ENCODE data around the gene LAD1. TPM values are rescaled to one million over a fixed set of nuclear protein-coding genes. Genes with fewer than 3 reads are reported as not detected.

LAD1 gene
- polyA plus RNA-seq, 6 donors from 2014 or later = not detected

DNA sequence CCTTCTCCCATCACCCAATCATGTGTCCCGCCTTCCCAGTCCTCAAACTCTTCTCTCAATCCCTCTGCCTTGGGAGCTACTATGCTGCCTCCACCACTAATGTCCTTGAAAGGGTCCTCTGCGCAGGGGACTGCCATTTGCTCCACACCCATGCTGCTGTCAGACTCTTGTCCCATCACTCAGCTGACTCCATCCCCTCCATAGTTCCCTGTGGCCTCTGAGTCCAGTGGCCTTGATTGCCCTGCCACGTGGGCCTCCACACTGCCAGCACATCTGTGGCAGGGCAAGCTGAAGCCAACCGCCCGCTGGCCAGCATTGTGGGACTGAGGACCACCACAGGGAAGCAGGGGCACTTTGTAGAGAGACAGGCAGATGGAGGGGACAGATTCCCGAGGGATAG, 20.3 kb downstream of the LAD1 start:
- ATAC-seq (ENCODE audit: low read depth in 2 of 2) (no peak), DNase-seq (no peak)
- peak overlapping the region in 1 of 6 donors; percentile 13 for H3K27ac Mint-ChIP-seq
- no peaks in the 10 kb centered on the region for H3K36me3 Mint-ChIP-seq
- H3K4me1 Mint-ChIP-seq = no peaks in the 10 kb centered on the region
- peaks cover 2 to 31% (median 30%) of the 10 kb centered on the region in 3 donors for H3K27me3 Mint-ChIP-seq
- no peak overlapping the region for H3K4me3 Mint-ChIP-seq
- peaks cover 0 to 1% (median 0%) of the 10 kb centered on the region in 7 donors for H3K9me3 Mint-ChIP-seq

DNA sequence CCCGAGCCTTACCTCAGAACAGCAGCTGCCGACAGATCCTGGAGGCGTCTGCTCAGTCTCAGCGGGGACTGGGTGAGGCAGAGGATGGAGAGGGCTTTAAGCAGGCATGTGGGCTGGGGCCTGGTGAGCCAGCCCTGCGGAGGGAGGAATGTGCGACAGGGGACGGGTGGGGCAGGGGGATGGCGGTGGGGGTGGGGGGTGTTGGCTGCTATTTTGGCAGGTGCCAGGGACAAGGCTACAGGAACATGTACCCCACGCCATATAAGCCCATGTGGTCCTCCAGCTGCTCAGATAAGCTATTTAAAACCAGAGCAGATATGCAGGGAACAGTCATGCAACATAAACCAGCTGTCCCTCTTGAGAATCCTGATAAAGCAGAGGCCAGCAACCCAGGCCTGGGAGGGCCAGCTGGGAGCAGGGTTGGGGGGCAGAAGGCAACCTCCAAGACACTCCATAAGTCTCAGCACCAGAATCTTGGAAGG, 21.5 kb downstream of the LAD1 start, which contains the start of gene TNNT2:
TSS of gene TNNT2 (minus strand) at position 70 of the 482 bp plus-strand sequence. CDS start 4,426 bp downstream, outside the sequence.
- DNase-seq (no peak), ATAC-seq (ENCODE audit: low read depth in 2 of 2) (no peak)
- H3K27me3 Mint-ChIP-seq = peaks cover 0 to 41% (median 32%) of the 10 kb centered on the region in 3 donors
- no peaks in the 10 kb centered on the region for H3K4me1 Mint-ChIP-seq
- no peak within 1 kb of the TSS for H3K4me3 Mint-ChIP-seq
- H3K9me3 Mint-ChIP-seq = peaks cover 0 to 1% (median 0%) of the 10 kb centered on the region in 7 donors
- no peak within 1 kb of the TSS for H3K27ac Mint-ChIP-seq
- no peaks in the 10 kb centered on the region for H3K36me3 Mint-ChIP-seq

DNA sequence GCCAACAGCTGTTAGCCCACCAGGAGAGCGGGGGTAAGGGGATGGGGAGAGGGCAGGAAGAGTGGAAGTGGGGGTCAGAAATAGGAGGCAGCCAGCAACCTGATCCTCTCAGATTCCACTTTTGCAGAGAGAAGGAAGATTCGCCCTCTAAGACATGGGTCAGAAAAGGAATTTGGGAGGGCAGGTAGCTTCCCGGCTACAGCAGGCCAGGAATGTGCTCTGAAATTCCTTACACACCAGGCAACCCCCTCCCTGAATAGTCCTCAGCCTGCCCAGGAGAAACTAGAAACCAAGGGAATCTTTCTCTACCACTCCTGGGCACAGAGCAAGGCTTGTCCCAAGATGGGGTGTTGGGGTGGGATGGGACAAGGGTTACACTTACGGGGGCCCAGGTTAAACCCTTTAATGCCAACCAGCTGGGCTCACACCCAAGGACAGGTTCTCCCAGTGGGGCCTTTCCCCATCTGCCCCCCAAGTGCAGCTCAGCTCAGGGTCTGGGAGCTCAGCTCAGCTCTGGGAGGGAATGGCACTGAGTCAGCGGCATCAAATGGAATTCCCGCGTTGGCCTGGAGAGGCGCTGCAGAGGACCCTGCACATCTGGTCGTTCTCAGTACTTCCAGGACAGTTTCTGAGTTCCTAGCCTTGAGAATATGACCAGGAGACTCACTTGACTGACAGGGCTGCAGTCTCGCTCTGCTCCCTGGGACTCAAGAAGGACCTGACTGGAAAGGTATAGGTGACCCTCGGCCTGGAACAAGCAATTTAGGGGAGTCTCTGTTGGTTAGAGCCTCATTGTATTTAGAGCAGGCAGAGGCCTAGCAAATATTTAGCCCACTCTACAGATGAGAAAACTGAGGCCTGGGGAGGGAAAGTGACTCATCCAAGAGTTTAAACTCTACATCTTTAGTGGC, 22.4 kb downstream of the LAD1 start:
- H3K4me1 Mint-ChIP-seq = no peaks in the 10 kb centered on the region
- H3K9me3 Mint-ChIP-seq = peaks cover 0 to 1% (median 0%) of the 10 kb centered on the region in 7 donors
- ATAC-seq (ENCODE audit: low read depth in 2 of 2) = no peak
- peaks cover 0 to 42% (median 36%) of the 10 kb centered on the region in 3 donors for H3K27me3 Mint-ChIP-seq
- no peak overlapping the region for H3K4me3 Mint-ChIP-seq
- DNase-seq = no peak
- H3K36me3 Mint-ChIP-seq = no peaks in the 10 kb centered on the region
- no peak overlapping the region for H3K27ac Mint-ChIP-seq

DNA sequence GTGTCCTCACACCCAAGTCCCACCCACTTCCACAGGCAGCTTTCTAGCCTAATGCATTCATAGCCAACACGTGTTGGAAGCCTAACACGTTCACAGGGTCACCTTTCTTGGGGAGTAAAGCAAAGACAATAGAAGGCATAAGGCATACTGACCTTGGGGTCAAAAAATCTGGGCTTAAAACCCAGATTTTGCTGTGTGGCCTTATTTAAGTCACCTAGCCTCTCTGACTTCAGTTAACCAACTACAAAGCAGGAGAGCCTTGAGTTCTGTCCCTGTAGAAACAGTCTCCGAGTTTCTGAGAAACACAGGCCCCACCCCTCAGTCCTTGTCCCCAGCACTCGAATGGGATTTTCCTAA, 23.0 kb downstream of the LAD1 start:
- Mint-ChIP-seq H3K4me3 (no peak overlapping the region), H3K9me3 (peaks cover 0 to 1% (median 0%) of the 10 kb centered on the region in 7 donors), H3K36me3 (no peaks in the 10 kb centered on the region), H3K27ac (no peak overlapping the region), H3K27me3 (peaks cover 5 to 40% (median 35%) of the 10 kb centered on the region in 3 donors), H3K4me1 (no peaks in the 10 kb centered on the region)
- ATAC-seq (ENCODE audit: low read depth in 2 of 2) (no peak), DNase-seq (no peak)

DNA sequence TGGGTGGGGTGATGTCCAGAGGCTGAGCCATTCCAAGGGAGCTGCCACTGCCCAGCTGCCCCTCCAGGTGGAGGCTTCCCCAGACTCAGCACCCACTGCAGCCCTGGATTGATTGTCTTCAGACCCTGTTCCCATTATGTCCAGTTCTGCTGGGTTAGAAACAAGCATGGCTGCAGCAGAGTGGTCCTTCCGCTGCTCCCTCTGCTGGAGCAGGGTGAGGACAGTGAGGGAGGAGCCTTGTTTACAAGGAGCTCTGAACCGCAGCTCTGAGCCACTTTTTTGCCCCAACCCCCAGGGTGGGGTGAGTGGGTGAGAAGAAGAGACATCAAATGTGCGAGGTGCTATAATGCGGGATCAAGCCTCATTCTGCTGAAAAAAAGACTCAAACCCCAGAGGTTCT, 24.0 kb downstream of the LAD1 start:
- DNase-seq = no peak
- no peak for ATAC-seq (ENCODE audit: low read depth in 2 of 2)
- Mint-ChIP-seq H3K9me3 (peaks cover 0 to 1% (median 0%) of the 10 kb centered on the region in 7 donors), H3K4me3 (peak overlapping the region in 1 of 8 donors; percentile 63), H3K36me3 (no peaks in the 10 kb centered on the region), H3K4me1 (no peaks in the 10 kb centered on the region), H3K27ac (no peak overlapping the region), H3K27me3 (peaks cover 8 to 43% (median 40%) of the 10 kb centered on the region in 3 donors)

DNA sequence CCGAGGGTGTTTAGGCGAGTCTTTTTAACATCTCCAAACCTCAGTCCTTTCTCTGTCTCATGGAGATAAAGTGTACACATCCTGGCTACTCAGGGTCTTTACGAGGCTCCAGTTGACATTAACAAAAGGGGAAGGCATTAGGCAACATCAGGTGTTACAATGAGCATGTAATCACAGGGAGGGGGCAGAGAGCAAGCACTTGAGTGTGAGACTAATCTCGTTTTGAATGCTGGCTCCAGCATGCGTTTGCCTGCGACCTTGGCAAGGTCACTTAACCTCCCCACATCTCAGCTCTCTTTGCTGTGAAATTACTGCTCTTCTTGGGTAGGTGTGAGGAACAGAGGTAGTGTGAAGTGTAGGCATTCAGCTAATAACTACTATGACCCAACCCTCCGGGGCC, 24.8 kb downstream of the LAD1 start:
- Mint-ChIP-seq H3K4me1 (no peaks in the 10 kb centered on the region), H3K27me3 (peaks cover 8 to 45% (median 43%) of the 10 kb centered on the region in 3 donors), H3K4me3 (no peak overlapping the region), H3K27ac (no peak overlapping the region), H3K9me3 (peaks cover 0 to 1% (median 0%) of the 10 kb centered on the region in 7 donors), H3K36me3 (no peaks in the 10 kb centered on the region)
- ATAC-seq (ENCODE audit: low read depth in 2 of 2) (no peak), DNase-seq (no peak)

DNA sequence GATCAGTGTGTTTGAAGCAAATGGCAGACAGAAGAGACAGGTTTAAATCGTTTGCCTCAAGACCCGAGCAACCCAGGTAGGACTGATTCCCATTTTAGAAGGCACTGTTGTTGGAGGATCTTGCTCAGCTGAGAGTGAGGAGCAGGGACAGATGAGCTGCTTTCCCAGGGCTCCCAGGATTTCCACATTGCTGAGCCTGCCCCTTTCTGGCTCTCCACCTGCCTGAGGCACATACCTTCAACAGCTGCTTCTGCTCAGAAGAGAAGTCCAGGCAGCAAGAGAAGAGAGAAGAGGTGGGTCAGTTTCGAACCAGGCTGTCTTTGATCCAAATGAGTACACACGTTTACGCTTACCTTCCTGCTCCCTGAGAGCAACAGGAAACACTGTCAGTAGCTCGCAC, 27.3 kb downstream of the LAD1 start:
- Mint-ChIP-seq H3K4me3 (peak overlapping the region in 1 of 8 donors; percentile 48), H3K27me3 (peaks cover 8 to 59% (median 55%) of the 10 kb centered on the region in 3 donors), H3K9me3 (peaks cover 0 to 1% (median 0%) of the 10 kb centered on the region in 7 donors), H3K4me1 (no peaks in the 10 kb centered on the region), H3K27ac (no peak overlapping the region), H3K36me3 (no peaks in the 10 kb centered on the region)
- no peak for DNase-seq
- ATAC-seq (ENCODE audit: low read depth in 2 of 2) = no peak

DNA sequence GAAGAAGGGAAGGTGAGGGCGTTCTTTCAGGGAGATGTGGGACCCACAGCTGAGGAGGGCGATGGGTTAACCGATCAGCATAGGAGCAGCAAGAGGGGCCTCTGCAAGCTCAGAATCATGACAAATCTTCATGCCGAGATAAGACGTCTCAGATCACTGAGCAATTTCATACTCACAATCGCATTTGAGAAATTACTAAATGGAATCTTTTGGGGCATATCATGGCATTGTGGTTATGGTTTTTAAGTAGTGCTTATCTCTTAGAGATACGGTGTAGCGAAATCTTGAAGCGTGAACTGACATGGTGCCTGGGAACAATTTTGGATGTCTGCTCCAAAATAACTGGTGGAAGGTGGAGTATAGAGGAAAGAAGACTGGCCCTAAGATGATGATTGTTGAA, 27.8 kb downstream of the LAD1 start:
- peaks cover 0 to 1% (median 0%) of the 10 kb centered on the region in 7 donors for H3K9me3 Mint-ChIP-seq
- H3K4me1 Mint-ChIP-seq = no peaks in the 10 kb centered on the region
- no peak overlapping the region for H3K4me3 Mint-ChIP-seq
- no peaks in the 10 kb centered on the region for H3K36me3 Mint-ChIP-seq
- H3K27me3 Mint-ChIP-seq = peaks cover 8 to 64% (median 61%) of the 10 kb centered on the region in 3 donors
- ATAC-seq (ENCODE audit: low read depth in 2 of 2) (no peak), DNase-seq (no peak)
- no peak overlapping the region for H3K27ac Mint-ChIP-seq

DNA sequence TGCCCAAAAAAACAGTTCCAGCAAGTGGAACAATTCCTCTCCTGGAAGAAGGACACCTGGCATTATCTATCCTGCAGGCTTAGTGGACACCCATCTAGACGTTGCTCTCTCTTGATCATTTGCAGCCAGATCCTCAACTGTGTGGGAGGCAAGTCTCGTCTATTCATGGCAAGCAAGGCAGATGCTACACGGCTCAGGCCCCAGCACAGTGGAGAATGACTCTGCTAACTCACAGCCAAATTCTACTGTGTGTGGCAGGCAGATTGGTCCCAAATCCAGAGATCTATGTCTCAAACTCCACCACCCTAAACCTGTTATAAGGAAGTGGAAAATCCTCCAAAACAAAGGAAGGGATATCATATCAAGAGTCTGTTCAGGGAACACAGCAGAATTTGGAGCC, 28.6 kb downstream of the LAD1 start:
- H3K36me3 Mint-ChIP-seq = no peaks in the 10 kb centered on the region
- DNase-seq = no peak
- peaks cover 11 to 68% (median 67%) of the 10 kb centered on the region in 3 donors for H3K27me3 Mint-ChIP-seq
- H3K4me3 Mint-ChIP-seq = no peak overlapping the region
- ATAC-seq (ENCODE audit: low read depth in 2 of 2) = no peak
- peaks cover 0 to 1% (median 0%) of the 10 kb centered on the region in 7 donors for H3K9me3 Mint-ChIP-seq
- no peak overlapping the region for H3K27ac Mint-ChIP-seq
- no peaks in the 10 kb centered on the region for H3K4me1 Mint-ChIP-seq

DNA sequence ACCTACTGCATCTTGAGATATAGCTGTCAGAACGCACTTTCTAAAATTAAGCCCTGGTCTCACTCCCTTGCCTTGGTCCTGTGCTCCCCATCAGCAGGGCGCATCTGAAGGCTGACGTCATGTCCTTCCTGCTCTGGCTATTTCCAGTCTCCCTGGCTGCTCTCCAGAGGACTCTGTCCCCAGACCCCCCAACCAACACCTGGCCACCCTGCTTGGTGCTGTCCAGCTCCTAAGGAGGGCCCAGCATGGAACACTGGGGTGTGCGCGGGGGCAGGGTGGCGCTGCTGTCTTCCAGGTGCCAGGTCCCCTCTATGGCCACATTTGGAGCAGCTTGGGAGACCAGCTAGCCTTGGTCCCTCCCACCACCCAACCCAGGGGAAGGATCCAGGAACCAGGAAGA, 29.9 kb downstream of the LAD1 start:
- ATAC-seq (ENCODE audit: low read depth in 2 of 2) (no peak), DNase-seq (no peak)
- no peak overlapping the region for H3K4me3 Mint-ChIP-seq
- H3K27me3 Mint-ChIP-seq = peaks cover 11 to 70% (median 56%) of the 10 kb centered on the region in 3 donors
- no peaks in the 10 kb centered on the region for H3K9me3 Mint-ChIP-seq
- H3K4me1 Mint-ChIP-seq = no peaks in the 10 kb centered on the region
- no peaks in the 10 kb centered on the region for H3K36me3 Mint-ChIP-seq
- no peak overlapping the region for H3K27ac Mint-ChIP-seq

DNA sequence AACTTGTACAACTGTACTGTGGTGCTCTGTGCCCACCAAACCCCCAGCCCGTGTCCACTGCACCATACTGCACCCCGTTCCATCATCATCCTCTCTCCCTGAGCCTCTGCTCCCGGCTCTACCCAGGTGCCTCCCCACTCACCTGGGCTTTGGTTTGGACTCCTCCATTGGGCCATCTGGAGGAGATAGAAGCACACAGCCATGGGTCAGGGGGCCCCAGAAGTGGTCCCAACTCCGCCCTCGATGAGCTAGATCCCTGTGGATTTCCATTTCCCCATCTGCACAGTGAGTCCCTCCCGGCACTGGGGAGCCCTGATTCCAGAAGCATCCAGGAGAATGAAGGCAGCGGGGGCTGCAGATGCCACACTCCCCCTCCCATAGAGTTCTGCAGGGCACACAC, 32.4 kb downstream of the LAD1 start:
- Mint-ChIP-seq H3K4me1 (no peaks in the 10 kb centered on the region), H3K4me3 (no peak overlapping the region), H3K27me3 (peaks cover 11 to 69% (median 52%) of the 10 kb centered on the region in 3 donors), H3K36me3 (no peaks in the 10 kb centered on the region), H3K9me3 (no peaks in the 10 kb centered on the region), H3K27ac (no peak overlapping the region)
- DNase-seq = no peak
- no peak for ATAC-seq (ENCODE audit: low read depth in 2 of 2)

DNA sequence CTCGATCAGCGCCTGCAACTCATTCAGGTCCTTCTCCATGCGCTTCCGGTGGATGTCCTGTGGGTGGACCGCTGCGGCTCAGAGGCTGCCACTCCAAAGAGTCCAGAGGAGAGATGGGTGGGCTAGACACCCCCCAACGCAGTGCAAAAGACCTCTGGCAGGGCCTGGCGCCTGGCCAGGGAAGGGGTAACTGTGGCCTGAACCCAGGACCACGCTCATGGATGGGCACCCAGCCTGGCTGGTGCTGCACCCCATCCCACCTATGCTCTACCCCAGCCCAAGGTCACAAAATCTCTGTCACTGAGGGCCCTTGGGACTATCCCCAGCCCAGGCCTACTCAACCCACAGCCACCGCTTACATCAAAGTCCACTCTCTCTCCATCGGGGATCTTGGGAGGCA, 33.9 kb downstream of the LAD1 start:
- Mint-ChIP-seq H3K27me3 (peaks cover 3 to 60% (median 52%) of the 10 kb centered on the region in 3 donors), H3K4me3 (peak overlapping the region in 1 of 8 donors; percentile 53), H3K27ac (no peak overlapping the region)

DNA sequence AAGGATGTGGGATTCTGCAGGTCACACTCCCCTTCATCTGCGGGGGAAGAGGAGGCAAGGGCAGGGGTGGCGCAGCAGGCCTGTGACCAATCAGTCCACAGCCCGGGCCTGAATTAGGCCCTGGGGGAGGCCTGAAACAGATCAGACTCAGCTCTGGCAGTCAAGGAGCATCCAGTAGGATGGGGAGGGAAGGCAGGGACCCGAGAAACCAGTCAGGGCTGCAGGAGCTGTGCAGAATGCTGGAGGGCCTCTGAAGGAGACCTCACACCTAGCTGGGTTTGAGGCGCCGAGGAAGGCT, 34.4 kb downstream of the LAD1 start:
- DNase-seq = no peak
- Mint-ChIP-seq H3K9me3 (no peaks in the 10 kb centered on the region), H3K27me3 (peaks cover 3 to 60% (median 52%) of the 10 kb centered on the region in 3 donors), H3K4me1 (no peaks in the 10 kb centered on the region), H3K27ac (no peak overlapping the region), H3K36me3 (no peaks in the 10 kb centered on the region), H3K4me3 (no peak overlapping the region)
- no peak for ATAC-seq (ENCODE audit: low read depth in 2 of 2)

More for the DNA sequence above, 33.9 kb downstream of the LAD1 start:
- DNase-seq (no peak), ATAC-seq (ENCODE audit: low read depth in 2 of 2) (no peak)
- Mint-ChIP-seq H3K36me3 (no peaks in the 10 kb centered on the region), H3K4me1 (no peaks in the 10 kb centered on the region), H3K9me3 (no peaks in the 10 kb centered on the region)

DNA sequence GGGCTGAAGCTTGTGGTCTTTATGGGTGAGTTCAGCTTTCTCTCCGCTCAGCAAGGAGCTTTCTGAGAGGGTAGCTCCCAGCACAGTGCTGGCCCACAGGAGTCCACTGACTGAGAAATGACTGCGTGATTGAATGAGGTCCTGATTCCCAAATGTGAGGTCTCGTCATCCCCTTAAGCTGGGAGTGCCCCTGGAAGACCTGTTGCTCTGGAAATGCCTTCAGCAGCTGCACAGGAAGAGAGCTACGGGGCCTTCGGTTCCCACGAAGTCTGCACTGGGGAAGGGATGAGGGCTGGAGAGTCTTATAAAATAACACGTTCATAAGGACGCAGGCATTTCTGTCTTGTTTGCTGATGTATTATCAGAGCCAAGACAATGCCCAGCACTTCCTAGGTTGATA, 35.7 kb downstream of the LAD1 start:
- ATAC-seq (ENCODE audit: low read depth in 2 of 2) (no peak), DNase-seq (no peak)
- Mint-ChIP-seq H3K9me3 (no peaks in the 10 kb centered on the region), H3K36me3 (no peaks in the 10 kb centered on the region), H3K27ac (peak overlapping the region in 1 of 6 donors; percentile 61), H3K27me3 (peaks cover 3 to 61% (median 51%) of the 10 kb centered on the region in 3 donors), H3K4me1 (no peaks in the 10 kb centered on the region), H3K4me3 (no peak overlapping the region)

All from naive B cell (primary cell).